Cardiac fibroblast (primary cell): Measurements from ENCODE around the gene OR10A6.

ENCODE experiments used
- DNase-seq, 2 donors: peaks; one replicate each; pipeline versions ENCODE4 v3.0.0 to v3.0.0-alpha.2; 2010; ENCODE audit warnings: low read depth in 2 of 2
- H3K4me3 ChIP-seq, 2 donors: replicated peaks in 1 of 2; 1 replicate in 1 of 2; 2 replicates in 1 of 2; pipeline ENCODE4 v1.5.1; 2011; ENCODE audit warnings: low read depth in 2 of 2, low read length in 2 of 2, mild to moderate bottlenecking in 2 of 2, moderate library complexity in 1 of 2
- TF ChIP-seq, protein P1 (sequence below): IDR thresholded peaks from one replicate; pipeline ENCODE4 v1.5.1; 2011; ENCODE audit warnings: low read depth, mild to moderate bottlenecking, low read length, inconsistent platforms

The OR10A6 gene

DNA sequence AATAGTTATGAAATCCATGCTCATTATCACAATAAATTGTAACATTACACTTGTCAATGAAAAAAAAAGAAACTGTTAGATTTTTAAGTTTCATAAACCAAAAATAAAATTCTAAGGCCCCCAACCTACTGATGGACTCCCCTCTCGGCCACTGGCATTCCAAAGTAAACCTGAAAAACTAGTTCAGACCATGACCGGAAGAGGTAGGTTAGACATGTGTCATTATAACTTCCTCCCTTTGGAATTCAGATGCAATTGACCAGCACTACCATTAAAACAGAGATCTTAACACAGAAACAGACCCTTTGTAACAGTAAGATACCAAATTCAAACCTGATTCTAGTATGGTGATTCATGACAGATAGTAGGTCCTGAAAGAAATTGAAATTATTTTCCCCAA, 12.9 kb downstream of the OR10A6 start:
- H3K4me3 ChIP-seq: no peak overlapping the region
- TF ChIP-seq, protein P1, sequence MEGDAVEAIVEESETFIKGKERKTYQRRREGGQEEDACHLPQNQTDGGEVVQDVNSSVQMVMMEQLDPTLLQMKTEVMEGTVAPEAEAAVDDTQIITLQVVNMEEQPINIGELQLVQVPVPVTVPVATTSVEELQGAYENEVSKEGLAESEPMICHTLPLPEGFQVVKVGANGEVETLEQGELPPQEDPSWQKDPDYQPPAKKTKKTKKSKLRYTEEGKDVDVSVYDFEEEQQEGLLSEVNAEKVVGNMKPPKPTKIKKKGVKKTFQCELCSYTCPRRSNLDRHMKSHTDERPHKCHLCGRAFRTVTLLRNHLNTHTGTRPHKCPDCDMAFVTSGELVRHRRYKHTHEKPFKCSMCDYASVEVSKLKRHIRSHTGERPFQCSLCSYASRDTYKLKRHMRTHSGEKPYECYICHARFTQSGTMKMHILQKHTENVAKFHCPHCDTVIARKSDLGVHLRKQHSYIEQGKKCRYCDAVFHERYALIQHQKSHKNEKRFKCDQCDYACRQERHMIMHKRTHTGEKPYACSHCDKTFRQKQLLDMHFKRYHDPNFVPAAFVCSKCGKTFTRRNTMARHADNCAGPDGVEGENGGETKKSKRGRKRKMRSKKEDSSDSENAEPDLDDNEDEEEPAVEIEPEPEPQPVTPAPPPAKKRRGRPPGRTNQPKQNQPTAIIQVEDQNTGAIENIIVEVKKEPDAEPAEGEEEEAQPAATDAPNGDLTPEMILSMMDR: no peak
- no peak for DNase-seq

DNA sequence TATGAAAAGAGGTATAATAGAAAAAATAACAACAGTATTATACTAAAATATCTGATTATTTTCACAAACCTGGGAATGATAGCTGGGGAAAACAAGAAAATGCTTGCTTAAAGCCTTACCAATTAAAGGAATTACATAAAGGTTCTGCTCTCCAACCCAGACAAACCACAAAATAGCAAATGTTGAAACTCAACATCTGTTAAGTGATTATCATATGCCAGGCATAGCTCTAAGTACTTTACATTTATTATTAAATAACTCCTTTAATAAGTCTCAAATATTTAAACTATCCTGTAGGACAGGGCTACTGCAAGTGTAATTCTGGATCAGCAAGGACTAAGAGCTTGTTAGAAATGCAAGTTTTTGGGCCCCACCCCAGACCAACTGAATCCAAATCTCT, 20.1 kb downstream of the OR10A6 start:
- DNase-seq: no peak
- TF ChIP-seq, protein P1: no peak
- H3K4me3 ChIP-seq: no peak overlapping the region

DNA sequence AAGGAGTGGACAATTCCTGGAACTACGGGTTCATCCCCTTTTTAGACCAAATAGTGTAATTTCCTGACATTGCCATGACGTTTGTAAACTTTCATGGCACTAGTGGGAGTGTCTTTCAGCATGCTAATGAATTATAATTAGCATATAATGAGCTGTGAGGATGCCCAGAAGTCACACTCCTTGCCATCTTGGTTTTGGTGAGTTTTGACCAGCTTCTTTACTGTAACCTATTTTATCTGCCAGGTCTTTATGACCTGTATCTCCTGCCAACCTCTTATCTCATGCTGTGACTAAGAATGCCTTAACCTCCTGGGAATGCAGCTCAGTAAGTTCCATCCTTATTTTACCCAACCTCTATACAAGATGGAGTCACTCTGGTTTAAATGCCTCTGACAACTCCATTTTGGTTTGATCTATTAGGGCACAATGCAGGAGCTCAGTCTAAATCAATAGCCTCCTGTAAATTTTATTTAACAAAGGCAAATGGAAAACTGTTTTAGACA, 20.7 kb downstream of the OR10A6 start:
- no peak for DNase-seq

DNA sequence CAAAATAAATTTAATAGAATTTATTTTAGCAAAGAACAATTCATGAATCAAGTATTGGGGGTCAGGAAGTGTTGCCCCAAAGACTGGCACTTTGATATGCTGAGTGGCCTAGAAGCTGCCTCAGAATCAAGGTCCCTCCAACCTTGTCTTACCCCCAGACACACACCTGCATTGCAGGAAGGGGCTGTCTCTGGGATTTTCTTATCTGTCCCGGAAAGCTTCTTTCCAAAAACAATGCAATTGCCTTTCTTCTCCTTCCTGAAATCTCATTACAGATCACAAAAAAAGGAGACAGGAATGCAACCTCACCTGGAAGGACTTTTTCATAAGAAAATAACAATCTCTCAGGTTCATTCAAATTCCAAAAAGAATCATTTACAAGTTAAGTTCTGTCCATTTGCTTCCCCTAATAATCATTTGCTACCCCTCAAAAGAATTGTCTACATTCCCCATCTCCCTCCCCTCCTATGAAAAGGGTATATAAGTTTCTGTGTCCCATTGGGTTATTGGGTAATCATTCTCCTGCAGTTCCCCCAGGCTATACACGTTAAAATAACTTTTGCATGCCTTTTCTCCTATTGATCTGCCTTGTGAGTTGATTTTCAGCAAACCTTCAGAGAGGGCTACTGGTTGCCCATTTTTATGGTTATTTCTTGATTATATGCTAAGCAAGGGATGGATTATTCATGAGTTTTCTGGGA, 21.3 kb downstream of the OR10A6 start:
- no peak overlapping the region for H3K4me3 ChIP-seq
- DNase-seq: no peak
- TF ChIP-seq, protein P1: no peak

More for the DNA sequence above, 20.7 kb downstream of the OR10A6 start:
- H3K4me3 ChIP-seq: no peak overlapping the region
- TF ChIP-seq, protein P1: no peak

DNA sequence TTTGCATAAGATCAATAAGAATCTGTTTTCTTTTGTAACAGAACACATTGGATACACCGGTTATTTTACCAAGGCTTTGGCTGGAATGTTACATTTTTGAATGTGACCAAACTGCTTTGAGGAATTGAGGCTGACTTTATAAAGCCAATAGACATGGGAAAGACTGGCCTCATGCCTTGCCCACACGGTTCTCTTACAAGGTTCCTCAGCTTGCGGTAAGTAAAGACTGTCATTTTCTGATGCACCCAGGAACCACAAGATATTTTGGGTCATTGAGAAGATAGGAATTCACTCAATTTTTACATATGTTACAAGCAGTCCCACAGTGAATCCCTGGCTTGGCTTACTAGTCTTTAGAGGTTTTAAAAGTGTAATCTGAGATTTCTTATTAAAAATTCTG, 23.9 kb downstream of the OR10A6 start:
- H3K4me3 ChIP-seq: no peak overlapping the region
- no peak for DNase-seq
- TF ChIP-seq, protein P1: no peak

DNA sequence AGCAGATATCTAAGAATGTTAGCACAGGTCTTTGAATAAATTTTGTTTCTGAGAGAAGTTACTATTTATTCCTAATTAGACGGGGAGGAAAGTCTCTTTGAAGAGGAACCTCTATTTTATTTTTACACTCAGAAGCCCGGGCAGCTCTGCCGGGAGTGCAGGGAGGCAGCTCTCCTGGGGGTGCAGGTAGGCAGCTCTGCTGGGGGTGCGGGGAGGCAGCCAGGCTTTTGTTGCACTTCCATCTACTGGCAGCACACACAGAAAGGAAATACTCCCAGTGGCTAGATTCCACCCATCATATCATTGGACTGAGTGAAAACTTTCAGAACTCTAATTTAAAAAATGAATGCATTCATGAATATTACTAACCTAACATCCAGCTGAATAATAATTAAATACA, 24.6 kb downstream of the OR10A6 start:
- H3K4me3 ChIP-seq: no peak overlapping the region
- DNase-seq: no peak
- TF ChIP-seq, protein P1: no peak
